Measurements from ENCODE around the gene SETD4. TPM values are rescaled to one million over a fixed set of nuclear protein-coding genes. Genes with fewer than 3 reads are reported as not detected.

The SETD4 gene
- total and polyA plus RNA-seq, 2 donors (not counting 3 experiments of a cell fraction or from before 2014, with no cell fraction given): 13.0 to 25.1 TPM

- CTCF ChIA-PET: no interaction called here
- Histone ChIP-seq H4K20me1 (replicated peaks; ENCODE audit: control insufficient read depth, extremely low read depth, insufficient read depth, low read length) (no peaks in the 10 kb centered on the region), H3K4me3 (replicated peaks in 1 of 3; ENCODE audit: insufficient read depth in 1 of 3, low read depth in 1 of 3, low read length in 3 of 3) (no peak overlapping the region), H3K27me3 (ENCODE audit: control insufficient read depth in 2 of 2, insufficient read depth in 2 of 2, low read length in 2 of 2) (peaks cover 11% of the 10 kb centered on the region in 2 experiments), H2AFZ (ENCODE audit: low read depth, low read length) (no peak overlapping the region), H3K27ac (ENCODE audit: insufficient read depth, low read depth, low read length) (no peak overlapping the region), H3K4me2 (ENCODE audit: insufficient read depth, low read length) (no peak overlapping the region), H3K4me1 (ENCODE audit: control insufficient read depth, extremely low read depth, insufficient read depth, low read length) (no peaks in the 10 kb centered on the region), H3K36me3 (ENCODE audit: control insufficient read depth in 2 of 2, extremely low read depth in 1 of 2, insufficient read depth in 2 of 2, low read length in 2 of 2) (no peaks in the 10 kb centered on the region), H3K79me2 (ENCODE audit: control insufficient read depth, insufficient read depth, low read length) (no peaks in the 10 kb centered on the region), H3K9ac (replicated peaks; ENCODE audit: extremely low read depth, insufficient read depth, low read length) (no peak overlapping the region), H3K9me1 (replicated peaks; ENCODE audit: control insufficient read depth, extremely low read depth, insufficient read depth, low read length) (no peaks in the 10 kb centered on the region), H3K9me3 (replicated peaks; ENCODE audit: control insufficient read depth, insufficient read depth, low read length) (no peaks in the 10 kb centered on the region)
- intact Hi-C loops (cut with micrococcal nuclease) (no loop called here), dilution Hi-C loops (cut with MboI; ENCODE audit: extremely low pct_ligation_motif_present, low sequenced_read_pairs) (no loop called here)
- TF ChIP-seq CTCF (IDR thresholded peaks at IDR 0.05; ENCODE audit: extremely low read depth in 1 of 2, insufficient read depth in 1 of 2, low read depth in 1 of 2, low read length in 2 of 2) (no peak), JUN (IDR thresholded peaks at IDR 0.05; ENCODE audit: borderline replicate concordance, insufficient read depth, insufficient read length, low read depth) (no peak), EZH2 (IDR thresholded peaks at IDR 0.05; ENCODE audit: borderline replicate concordance, low read depth, low read length, severe bottlenecking) (no peak)
- no TSS peak for BruUV-seq (replicated peaks)
- POLR2A ChIA-PET: no interaction called here
- no peak for FAIRE-seq
- no peak for DNase-seq (ENCODE audit: low read depth, low spot score)
These were observed 66.3 kb downstream of the SETD4 start for GRCh38 chr21:35993875-35994490.

- Histone ChIP-seq H3K27ac (ENCODE audit: insufficient read depth, low read depth, low read length) (no peak overlapping the region), H3K9me1 (replicated peaks; ENCODE audit: control insufficient read depth, extremely low read depth, insufficient read depth, low read length) (no peaks in the 10 kb centered on the region), H3K9me3 (replicated peaks; ENCODE audit: control insufficient read depth, insufficient read depth, low read length) (no peaks in the 10 kb centered on the region), H2AFZ (ENCODE audit: low read depth, low read length) (no peak overlapping the region), H3K4me3 (replicated peaks in 1 of 3; ENCODE audit: insufficient read depth in 1 of 3, low read depth in 1 of 3, low read length in 3 of 3) (no peak overlapping the region), H3K36me3 (ENCODE audit: control insufficient read depth in 2 of 2, extremely low read depth in 1 of 2, insufficient read depth in 2 of 2, low read length in 2 of 2) (no peaks in the 10 kb centered on the region), H3K9ac (replicated peaks; ENCODE audit: extremely low read depth, insufficient read depth, low read length) (no peak overlapping the region), H3K4me2 (ENCODE audit: insufficient read depth, low read length) (no peak overlapping the region), H3K79me2 (ENCODE audit: control insufficient read depth, insufficient read depth, low read length) (no peaks in the 10 kb centered on the region), H3K4me1 (ENCODE audit: control insufficient read depth, extremely low read depth, insufficient read depth, low read length) (no peaks in the 10 kb centered on the region), H4K20me1 (replicated peaks; ENCODE audit: control insufficient read depth, extremely low read depth, insufficient read depth, low read length) (no peaks in the 10 kb centered on the region), H3K27me3 (ENCODE audit: control insufficient read depth in 2 of 2, insufficient read depth in 2 of 2, low read length in 2 of 2) (peaks cover 5 to 13% of the 10 kb centered on the region in 2 experiments)
- TF ChIP-seq CTCF (IDR thresholded peaks at IDR 0.05; ENCODE audit: extremely low read depth in 1 of 2, insufficient read depth in 1 of 2, low read depth in 1 of 2, low read length in 2 of 2) (no peak), FOS (IDR thresholded peaks at IDR 0.05; ENCODE audit: borderline replicate concordance, insufficient read depth, low read length) (no peak), MAX (IDR thresholded peaks at IDR 0.05; ENCODE audit: insufficient read depth, insufficient read length) (no peak), MYC (IDR thresholded peaks at IDR 0.05; ENCODE audit: low read depth, low read length) (no peak), EZH2 (IDR thresholded peaks at IDR 0.05; ENCODE audit: borderline replicate concordance, low read depth, low read length, severe bottlenecking) (no peak), POLR2A (IDR thresholded peaks at IDR 0.05; ENCODE audit: low read depth, low read length) (no peak), GATA2 (IDR thresholded peaks at IDR 0.05; ENCODE audit: insufficient read depth, insufficient read length, low read depth, low read length) (no peak), JUN (IDR thresholded peaks at IDR 0.05; ENCODE audit: borderline replicate concordance, insufficient read depth, insufficient read length, low read depth) (no peak), POLR2AphosphoS5 (IDR thresholded peaks at IDR 0.05; ENCODE audit: insufficient read depth, low read depth, low read length) (no peak)
- DNase-seq (ENCODE audit: low read depth, low spot score) (no peak), FAIRE-seq (no peak)
- POLR2A ChIA-PET: no interaction called here
- BruUV-seq (replicated peaks): no TSS peak
- CTCF ChIA-PET: no interaction called here
- dilution Hi-C loops (cut with MboI; ENCODE audit: extremely low pct_ligation_motif_present, low sequenced_read_pairs): no loop called here
- intact Hi-C loops (cut with micrococcal nuclease): no loop called here
These were observed 69.2 kb downstream of the SETD4 start for GRCh38 chr21:35991131-35991530.

All from endothelial cell of umbilical vein (primary cell).